ENCODE measurements around the gene ELP4. TPM values are rescaled to one million over a fixed set of nuclear protein-coding genes. Genes with fewer than 3 reads are reported as not detected.

ELP4 gene
- total RNA-seq, 1 donor from 2014 or later: 21.7 TPM

DNA sequence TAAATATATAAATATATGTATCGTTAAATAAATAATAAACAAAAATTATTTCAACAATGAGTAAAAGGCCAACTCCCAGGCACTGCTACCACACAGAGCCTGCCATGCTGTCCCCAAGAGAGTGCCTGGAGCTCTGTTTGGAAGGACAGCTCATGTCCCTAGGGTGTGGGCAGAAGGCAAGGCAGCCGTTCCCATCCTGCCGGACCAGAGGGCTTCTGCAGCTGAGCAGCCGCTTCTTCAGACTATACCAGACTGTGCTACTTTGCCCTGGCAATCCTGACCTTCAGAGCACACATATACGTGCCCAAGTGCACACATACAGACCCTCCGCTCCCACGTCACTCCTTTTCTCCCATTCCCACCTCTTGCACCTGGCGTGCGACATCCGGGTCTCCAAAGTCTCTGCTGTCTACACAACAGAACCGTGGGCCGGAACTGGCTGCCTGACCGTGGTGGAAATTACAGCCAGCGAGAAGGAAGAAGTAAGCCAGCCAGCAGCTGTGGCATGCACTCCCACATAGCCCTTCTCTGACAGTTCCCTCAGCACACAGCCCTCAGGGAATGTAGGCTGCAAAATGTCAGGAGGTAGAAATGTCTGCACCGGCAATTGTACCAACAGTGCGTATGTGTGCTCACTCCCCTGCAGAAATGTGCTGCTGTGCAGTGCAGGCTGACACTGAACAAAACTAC lies 277.6 kb downstream of the ELP4 start:
- TF ChIP-seq, protein P1, sequence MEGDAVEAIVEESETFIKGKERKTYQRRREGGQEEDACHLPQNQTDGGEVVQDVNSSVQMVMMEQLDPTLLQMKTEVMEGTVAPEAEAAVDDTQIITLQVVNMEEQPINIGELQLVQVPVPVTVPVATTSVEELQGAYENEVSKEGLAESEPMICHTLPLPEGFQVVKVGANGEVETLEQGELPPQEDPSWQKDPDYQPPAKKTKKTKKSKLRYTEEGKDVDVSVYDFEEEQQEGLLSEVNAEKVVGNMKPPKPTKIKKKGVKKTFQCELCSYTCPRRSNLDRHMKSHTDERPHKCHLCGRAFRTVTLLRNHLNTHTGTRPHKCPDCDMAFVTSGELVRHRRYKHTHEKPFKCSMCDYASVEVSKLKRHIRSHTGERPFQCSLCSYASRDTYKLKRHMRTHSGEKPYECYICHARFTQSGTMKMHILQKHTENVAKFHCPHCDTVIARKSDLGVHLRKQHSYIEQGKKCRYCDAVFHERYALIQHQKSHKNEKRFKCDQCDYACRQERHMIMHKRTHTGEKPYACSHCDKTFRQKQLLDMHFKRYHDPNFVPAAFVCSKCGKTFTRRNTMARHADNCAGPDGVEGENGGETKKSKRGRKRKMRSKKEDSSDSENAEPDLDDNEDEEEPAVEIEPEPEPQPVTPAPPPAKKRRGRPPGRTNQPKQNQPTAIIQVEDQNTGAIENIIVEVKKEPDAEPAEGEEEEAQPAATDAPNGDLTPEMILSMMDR (conservative IDR thresholded peaks at IDR 0.05): no peak
- no peak overlapping the region for H3K4me3 Mint-ChIP-seq
- H3K27me3 Mint-ChIP-seq: peaks cover 23% of the 10 kb centered on the region

DNA sequence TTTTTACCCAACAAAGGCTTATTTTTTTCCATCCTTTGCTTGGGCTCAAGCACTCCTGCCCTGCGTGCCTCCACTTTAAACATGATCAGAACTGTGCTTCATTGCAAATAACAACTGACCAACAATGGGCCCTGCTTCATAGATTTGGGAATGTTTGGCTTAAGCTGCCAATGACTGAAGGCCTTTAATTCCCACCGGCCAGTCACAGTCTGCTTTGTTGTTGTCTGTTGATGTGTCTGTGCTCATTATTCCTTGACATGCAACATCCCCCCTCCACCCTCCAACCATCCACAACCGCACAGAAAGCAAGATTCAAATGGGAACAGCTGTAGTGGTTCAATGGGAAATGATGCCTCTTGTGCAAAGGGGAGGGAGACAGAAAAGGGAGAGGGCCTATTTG lies 278.5 kb downstream of the ELP4 start:
- Mint-ChIP-seq H3K4me3 (no peak overlapping the region), H3K27me3 (peaks cover 30% of the 10 kb centered on the region), H3K27ac (no peak overlapping the region), H3K9me3 (no peaks in the 10 kb centered on the region), H3K4me1 (ENCODE audit: unreplicated experiment) (peaks cover 8% of the 10 kb centered on the region), H3K36me3 (no peaks in the 10 kb centered on the region)
- DNase-seq (ENCODE audit: extremely low spot score, unreplicated experiment): no peak
- TF ChIP-seq, protein P1 (conservative IDR thresholded peaks at IDR 0.05): no peak

More for the DNA sequence above, 277.6 kb downstream of the ELP4 start:
- Mint-ChIP-seq H3K36me3 (no peaks in the 10 kb centered on the region), H3K4me1 (ENCODE audit: unreplicated experiment) (peaks cover 7% of the 10 kb centered on the region), H3K9me3 (no peaks in the 10 kb centered on the region), H3K27ac (peak overlapping the region; percentile 15)
- DNase-seq (ENCODE audit: extremely low spot score, unreplicated experiment): no peak

- H3K27ac Mint-ChIP-seq: no peak overlapping the region
- no peaks in the 10 kb centered on the region for H3K9me3 Mint-ChIP-seq
- DNase-seq (ENCODE audit: extremely low spot score, unreplicated experiment): no peak
- no peak overlapping the region for H3K4me3 Mint-ChIP-seq
- H3K27me3 Mint-ChIP-seq: peaks cover 54% of the 10 kb centered on the region
- no peaks in the 10 kb centered on the region for H3K36me3 Mint-ChIP-seq
- TF ChIP-seq, protein P1 (conservative IDR thresholded peaks at IDR 0.05): no peak
- peaks cover 8% of the 10 kb centered on the region for H3K4me1 Mint-ChIP-seq (ENCODE audit: unreplicated experiment)
These were observed 281.1 kb downstream of the ELP4 start for GRCh38 chr11:31790649-31791048.

DNA sequence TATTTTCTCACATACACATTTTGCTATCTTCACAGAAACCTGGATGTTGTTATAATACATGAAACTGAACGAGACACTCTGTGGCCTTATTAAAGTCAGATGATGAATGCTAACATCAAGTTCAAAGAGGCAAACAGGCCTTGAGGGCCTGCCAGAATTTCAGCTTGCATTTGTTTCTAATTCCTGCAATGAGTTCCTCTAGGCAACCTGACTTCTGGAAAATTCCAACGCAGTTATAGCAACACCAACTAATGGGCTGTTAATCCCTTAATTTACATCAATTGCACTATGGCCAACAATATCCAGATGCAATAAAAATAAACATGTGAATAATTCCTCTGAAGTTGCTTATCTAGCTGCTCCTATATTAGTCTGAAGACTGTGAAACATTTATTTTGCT lies 282.5 kb downstream of the ELP4 start:
- peaks cover 13% of the 10 kb centered on the region for H3K4me1 Mint-ChIP-seq (ENCODE audit: unreplicated experiment)
- peaks cover 68% of the 10 kb centered on the region for H3K27me3 Mint-ChIP-seq
- no peaks in the 10 kb centered on the region for H3K9me3 Mint-ChIP-seq
- no peaks in the 10 kb centered on the region for H3K36me3 Mint-ChIP-seq
- TF ChIP-seq, protein P1 (conservative IDR thresholded peaks at IDR 0.05): no peak
- no peak overlapping the region for H3K4me3 Mint-ChIP-seq
- H3K27ac Mint-ChIP-seq: no peak overlapping the region
- DNase-seq (ENCODE audit: extremely low spot score, unreplicated experiment): no peak

GRCh38 chr11:31792456-31792855 lies 282.9 kb downstream of the ELP4 start:
- TF ChIP-seq, protein P1 (conservative IDR thresholded peaks at IDR 0.05): no peak
- Mint-ChIP-seq H3K27ac (no peak overlapping the region), H3K4me3 (no peak overlapping the region), H3K36me3 (no peaks in the 10 kb centered on the region), H3K4me1 (ENCODE audit: unreplicated experiment) (peaks cover 16% of the 10 kb centered on the region), H3K27me3 (peaks cover 68% of the 10 kb centered on the region), H3K9me3 (no peaks in the 10 kb centered on the region)
- DNase-seq (ENCODE audit: extremely low spot score, unreplicated experiment): no peak

Data from type B pancreatic cell (in vitro differentiated cells).